GM19452 (cell line): ENCODE measurements around the gene CCDC157.
"Not testable (repeated sequence)": the region's sequence is repeated elsewhere in the genome, so short reads cannot be mapped to it uniquely, and the experiment has no call there.

Source experiments
- ATAC-seq: cut with Tn5 transposase; IDR thresholded peaks from one replicate; pipeline ENCODE4 v1.9.1; 2021; ENCODE audit not compliant: unreplicated experiment

CCDC157 gene

DNA sequence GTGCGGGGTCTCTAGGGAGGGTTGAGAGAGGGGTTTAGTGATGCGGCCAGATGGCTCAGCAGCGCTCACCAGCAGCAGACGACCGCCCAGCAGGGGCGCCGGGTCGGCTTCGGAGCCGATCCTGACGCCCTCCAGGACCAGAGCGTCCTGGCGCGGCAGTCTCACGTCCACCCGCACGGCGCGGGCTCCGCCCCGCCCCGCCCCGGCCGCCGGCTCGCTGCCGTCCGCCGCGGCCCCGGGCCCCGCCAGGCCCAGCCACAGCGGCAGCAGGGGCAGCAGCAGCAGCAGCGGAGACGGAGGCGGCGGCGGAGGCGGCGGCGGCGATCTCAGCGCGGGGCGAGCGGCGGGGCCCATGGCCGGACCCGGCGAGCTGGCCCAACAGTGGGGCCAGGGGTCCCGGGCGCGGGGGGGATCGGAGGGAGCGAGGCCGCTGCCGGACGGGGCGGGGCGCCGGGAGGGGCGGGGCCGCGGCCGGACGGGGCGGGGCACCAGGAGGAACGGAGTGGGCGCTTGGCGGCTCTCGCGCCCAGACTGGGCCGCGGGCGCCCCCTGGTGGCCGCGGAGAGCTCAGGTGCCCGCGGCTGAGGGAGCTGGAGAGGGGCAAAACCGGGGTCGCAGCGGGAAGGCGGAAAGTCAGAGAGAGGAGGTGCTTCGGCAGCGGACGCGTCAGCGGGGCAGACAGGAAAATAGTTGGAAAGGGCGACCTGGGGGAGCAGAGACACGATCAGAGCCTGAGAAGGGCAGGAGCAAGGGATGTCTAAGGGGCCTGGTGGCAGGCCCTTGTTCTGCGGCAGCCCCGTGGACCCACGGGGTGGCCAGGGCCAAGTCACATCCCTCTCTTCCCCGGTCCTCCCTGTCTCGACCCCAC lies 30.4 kb downstream of the CCDC157 start, which contains the start of gene RNF215:
TSS of gene RNF215 (minus strand) at position 452 of the 868 bp plus-strand sequence. CDS start at position 354, 98 bp downstream.
- peak; percentile 85 for ATAC-seq

DNA sequence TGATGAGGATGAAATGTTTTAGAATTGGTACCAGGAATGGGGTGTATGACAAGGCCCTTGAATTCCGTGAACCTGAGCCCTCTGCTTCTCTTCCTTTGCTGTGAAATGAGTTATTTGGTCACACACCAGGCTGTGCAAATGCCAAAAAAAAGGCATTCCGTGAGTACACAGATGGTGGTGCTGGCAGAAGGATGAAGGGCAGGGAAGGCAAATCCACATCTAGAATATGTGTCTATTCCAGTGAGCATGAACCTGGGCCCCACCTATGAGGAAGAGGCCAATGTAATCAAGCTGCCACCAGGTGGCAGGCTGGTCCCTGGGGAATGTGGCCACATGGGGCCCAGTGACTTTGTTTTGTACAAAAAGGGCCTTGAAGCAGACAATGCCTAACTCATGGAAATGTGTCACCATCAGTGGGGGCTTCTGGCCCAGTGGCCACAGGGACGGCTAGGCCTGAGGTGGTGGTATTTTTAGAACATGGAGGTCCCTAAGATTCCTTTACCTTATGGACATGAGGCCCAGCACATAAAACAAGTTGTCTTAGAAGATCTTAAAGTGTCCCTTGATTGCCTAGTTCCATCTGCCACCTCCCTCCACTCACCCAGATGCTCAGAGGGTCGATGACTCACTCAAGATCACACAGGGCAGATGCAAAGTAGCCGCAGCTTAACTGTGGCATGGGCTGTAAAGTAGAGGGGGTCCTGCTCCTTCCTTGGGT lies 34.3 kb downstream of the CCDC157 start:
- no peak for ATAC-seq

DNA sequence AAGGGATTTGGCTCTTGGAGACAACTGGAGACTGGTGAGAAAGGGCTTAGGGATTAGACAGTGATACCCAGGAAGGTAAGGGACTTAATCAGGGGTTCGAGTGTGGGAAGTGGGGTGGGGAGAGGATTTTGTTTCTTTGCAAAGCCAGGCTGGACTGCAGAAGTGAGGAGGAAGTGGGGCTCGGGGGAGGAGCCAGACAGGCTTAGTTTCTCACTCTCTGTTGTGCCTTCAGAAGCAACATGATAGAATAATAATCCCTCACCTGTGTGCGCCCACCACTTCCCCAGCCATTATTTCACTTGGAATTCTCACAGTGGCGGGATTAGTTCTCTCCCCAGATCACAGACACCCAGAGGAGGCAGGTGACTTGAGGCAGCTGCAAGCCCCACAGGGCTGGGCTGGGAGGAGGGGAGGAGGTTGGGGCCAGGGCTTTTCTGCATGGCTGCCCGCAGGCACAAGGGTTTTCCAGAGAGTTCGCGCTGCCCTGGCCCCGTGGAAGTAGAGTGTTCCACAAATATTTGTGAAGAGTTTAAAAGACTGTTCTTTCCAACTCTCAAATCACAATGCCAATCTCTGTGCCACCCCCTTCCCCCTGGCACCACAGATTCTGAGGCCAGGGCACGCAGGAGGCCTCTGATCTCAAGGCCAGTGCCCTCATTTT lies 36.0 kb downstream of the CCDC157 start:
- ATAC-seq, result no peak

GRCh38 chr22:30393322-30393680 lies 36.5 kb downstream of the CCDC157 start:
- ATAC-seq, result no peak

GRCh38 chr22:30393885-30394284 lies 37.1 kb downstream of the CCDC157 start:
- no peak for ATAC-seq

DNA sequence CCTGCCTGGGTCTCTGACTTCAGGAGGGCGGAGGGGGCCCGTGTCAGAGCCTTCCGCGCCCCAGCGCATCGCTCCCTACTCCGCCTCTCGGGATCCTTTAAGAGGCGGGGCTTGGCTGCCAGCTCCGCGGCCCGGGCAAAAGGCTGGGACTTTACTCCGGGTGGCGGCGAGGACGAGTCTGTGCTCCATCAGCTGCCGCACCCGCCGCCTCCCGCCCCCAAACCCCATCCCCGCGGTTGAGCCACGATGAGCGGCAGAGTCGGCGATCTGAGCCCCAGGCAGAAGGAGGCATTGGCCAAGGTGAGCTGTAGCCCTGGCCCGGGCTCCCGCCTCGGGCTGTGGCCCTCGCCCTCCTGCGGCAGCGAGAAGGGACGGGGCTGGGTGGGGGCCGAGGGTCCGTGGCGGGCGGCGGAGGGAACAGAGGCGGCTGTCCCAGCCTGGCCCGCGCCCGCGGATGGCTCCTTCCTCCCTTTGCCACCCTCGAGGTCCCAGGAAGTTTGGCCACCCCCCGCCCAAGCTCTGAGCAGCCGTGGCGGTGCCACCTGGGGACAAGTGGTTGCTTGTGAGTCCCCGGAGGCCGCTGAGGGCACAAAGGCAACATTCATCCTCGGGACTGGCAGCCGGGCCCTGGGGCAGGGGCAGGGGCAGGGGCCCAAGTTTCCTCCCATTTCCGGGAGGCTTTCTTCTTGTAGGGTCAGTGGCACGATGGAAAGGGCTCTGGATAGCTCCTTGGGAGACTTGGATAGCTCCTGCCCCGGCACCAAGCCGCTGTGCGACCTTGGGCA lies 40.3 kb downstream of the CCDC157 start, which contains the start of gene SEC14L2:
TSS of gene SEC14L2 (plus strand) at position 148 of the 785 bp plus-strand sequence. CDS start at position 247, 99 bp downstream.
- ATAC-seq, result no peak

DNA sequence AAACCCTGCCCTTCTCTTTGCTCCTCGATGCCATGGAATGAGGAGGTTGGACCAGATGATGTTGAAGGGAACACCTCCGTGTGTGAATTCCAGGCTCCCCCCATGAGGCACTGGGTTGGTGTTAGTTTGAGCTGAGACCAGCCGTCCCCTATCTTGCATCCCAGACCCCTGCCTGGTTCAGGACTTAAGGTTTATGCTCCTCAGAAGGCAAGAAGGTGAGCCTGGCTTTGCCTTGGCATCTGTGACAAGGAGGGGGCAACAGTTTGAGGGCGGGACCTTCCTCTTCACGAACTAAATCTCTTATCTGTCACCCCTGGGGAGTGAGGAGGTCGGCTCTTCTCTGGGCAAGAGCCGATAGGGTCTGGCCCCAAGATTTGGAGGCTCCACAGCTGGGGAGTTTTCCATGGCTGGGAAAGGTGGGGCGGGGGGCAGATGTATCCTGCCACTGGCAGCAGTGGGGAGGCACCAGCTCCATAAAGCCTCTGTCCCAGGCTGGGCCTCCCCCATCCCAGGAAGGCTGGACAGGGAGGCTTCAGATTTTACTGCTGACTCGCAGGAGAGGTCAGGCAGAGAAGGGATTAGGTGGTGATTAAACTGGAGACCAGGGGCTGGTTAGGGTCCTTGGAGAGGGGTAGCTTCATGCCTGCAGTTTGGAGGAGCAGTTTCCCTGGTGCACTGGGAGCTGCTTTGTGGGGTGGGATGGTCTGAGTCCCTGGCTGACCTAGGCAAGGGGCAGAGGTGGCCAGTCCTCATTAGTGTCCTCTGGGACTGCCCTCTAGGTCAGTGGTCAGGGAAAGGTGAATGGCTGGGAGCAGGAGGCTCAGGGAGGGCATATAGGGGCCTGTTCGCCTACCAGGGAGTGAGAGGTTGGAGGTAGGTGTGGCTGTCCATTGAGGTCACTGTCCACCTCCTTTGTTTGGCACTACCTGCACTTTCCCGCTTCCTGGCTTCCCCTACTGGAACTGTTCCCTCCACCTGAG lies 41.1 kb downstream of the CCDC157 start:
- no peak for ATAC-seq

GRCh38 chr22:30398685-30399680 lies 42.2 kb downstream of the CCDC157 start:
- no peak for ATAC-seq

- ATAC-seq, result no peak
These were observed 42.9 kb downstream of the CCDC157 start for GRCh38 chr22:30399718-30400117.

DNA sequence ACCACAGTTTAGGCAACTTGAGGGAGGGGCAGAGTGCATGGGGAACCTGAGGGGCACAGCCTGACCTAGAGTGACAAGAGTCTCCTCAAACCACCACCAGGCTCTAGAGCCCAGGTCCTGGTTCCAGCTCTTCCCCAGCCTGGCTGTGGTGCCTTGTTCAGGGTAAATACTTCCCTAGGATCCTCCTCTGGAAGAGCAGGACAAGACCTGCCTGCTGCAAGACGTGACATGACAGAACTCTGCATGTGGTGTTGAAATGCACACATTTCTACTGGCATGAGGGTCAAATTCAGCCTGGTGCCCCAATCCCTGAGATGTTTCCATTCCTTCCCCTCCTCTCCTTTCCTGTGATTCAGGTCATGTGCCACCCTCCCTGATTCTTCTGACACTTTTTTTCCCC lies 43.4 kb downstream of the CCDC157 start:
- ATAC-seq, result no peak

GRCh38 chr22:30401024-30401423 lies 44.2 kb downstream of the CCDC157 start:
- ATAC-seq, result not testable (repeated sequence)

GRCh38 chr22:30402028-30402765 lies 45.4 kb downstream of the CCDC157 start:
- ATAC-seq, result no peak

- not testable (repeated sequence) for ATAC-seq
These were observed 45.9 kb downstream of the CCDC157 start for GRCh38 chr22:30402766-30403104.

- no peak for ATAC-seq
These were observed 47.5 kb downstream of the CCDC157 start for GRCh38 chr22:30404307-30404706.

DNA sequence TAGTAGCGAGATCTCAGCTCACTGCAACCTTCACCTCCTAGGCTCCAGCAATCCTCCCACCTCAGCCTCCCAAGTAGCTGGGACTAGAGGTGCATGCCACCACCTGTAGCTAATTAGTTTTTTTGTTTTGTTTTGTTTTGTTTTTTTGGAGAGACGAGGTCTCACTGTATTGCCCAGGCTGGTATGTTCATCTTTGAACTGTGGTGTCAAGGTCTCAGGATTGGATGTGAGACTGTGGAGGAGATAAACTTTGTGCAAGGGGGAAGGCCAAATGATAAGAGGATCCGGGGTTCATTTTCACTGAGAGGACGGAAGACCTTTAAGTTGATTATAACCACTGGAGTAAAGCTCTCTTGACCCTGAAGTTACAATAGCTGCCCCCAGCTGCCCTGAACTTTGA lies 48.9 kb downstream of the CCDC157 start:
- ATAC-seq, result no peak

DNA sequence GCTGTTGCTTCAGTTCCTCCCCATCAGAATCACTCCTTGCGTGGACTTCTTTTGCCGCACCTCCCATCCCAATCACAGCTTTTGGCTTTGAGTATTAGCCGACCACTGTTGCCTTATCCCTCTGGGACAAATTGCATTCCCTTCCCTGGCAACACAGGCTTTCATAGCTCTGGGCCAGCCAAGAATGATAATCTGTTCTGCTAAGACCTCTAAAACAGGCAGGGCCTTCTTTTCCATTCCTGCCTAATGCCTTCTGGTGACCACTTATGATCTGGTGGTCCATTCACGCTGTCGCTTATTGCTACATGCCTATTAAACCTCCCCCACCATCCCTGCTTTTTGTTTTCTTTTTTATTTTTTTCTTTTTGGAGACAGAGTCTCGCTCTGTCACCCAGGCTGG lies 49.6 kb downstream of the CCDC157 start:
- no peak for ATAC-seq

- ATAC-seq, result no peak
These were observed 51.7 kb downstream of the CCDC157 start for GRCh38 chr22:30408388-30409102.
